ENCODE measurements around the gene ARHGEF25.

The ARHGEF25 gene

DNA sequence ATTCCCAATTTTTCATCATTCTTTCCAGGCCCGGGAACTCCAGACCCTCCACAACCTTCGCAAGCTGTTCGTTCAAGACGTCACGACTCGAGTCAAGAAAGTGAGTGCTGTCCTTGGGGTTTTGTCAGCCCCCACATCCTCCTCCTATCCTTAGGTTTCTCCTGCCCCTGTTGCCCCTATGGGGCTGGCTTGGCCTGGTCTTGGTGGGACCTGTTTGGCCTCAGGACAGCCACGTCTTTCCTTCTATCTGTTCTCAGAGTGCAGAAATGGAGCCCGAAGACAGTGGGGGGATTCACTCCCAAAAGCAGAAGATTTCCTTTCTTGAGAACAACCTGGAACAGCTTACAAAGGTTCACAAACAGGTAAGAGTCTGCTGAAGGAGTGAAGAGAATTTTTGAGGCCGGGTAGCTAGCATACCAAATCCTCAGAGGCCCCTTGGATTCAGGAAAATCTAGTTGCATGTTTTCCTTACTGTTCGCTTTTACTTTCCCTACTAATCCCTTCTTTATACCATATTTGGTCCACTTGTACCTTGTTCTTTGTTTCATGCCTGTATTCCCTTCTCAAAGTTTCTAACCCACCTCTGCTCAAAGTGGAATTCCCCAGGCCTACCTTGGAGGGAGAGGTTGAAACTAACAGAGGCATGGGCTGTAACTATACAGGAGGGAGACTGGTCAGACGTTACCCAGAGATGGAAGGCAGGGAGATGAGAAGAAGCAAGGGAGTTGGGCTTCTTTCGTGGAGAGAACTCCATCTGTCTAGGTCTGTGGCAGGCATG lies 33.1 kb upstream of the ARHGEF25 start:
- no peak for DNase-seq (ENCODE audit: low spot score)
- ATAC-seq (ENCODE audit: low read depth), result no peak
- H3K36me3 ChIP-seq (ENCODE audit: low read depth), result no peaks in the 10 kb centered on the region
- no peaks in the 10 kb centered on the region for H3K27me3 ChIP-seq (ENCODE audit: insufficient read depth, poor library complexity, severe bottlenecking)
- H3K9me3 ChIP-seq (ENCODE audit: severe bottlenecking), result no peaks in the 10 kb centered on the region
- TF ChIP-seq, protein P1, sequence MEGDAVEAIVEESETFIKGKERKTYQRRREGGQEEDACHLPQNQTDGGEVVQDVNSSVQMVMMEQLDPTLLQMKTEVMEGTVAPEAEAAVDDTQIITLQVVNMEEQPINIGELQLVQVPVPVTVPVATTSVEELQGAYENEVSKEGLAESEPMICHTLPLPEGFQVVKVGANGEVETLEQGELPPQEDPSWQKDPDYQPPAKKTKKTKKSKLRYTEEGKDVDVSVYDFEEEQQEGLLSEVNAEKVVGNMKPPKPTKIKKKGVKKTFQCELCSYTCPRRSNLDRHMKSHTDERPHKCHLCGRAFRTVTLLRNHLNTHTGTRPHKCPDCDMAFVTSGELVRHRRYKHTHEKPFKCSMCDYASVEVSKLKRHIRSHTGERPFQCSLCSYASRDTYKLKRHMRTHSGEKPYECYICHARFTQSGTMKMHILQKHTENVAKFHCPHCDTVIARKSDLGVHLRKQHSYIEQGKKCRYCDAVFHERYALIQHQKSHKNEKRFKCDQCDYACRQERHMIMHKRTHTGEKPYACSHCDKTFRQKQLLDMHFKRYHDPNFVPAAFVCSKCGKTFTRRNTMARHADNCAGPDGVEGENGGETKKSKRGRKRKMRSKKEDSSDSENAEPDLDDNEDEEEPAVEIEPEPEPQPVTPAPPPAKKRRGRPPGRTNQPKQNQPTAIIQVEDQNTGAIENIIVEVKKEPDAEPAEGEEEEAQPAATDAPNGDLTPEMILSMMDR (IDR thresholded peaks at IDR 0.05; ENCODE audit: poor library complexity, severe bottlenecking), result no peak
- H3K4me3 ChIP-seq (ENCODE audit: severe bottlenecking), result no peak overlapping the region
- H3K4me1 ChIP-seq (ENCODE audit: insufficient read depth, poor library complexity, severe bottlenecking), result no peaks in the 10 kb centered on the region
- no peak overlapping the region for H3K27ac ChIP-seq (ENCODE audit: poor library complexity, severe bottlenecking)

DNA sequence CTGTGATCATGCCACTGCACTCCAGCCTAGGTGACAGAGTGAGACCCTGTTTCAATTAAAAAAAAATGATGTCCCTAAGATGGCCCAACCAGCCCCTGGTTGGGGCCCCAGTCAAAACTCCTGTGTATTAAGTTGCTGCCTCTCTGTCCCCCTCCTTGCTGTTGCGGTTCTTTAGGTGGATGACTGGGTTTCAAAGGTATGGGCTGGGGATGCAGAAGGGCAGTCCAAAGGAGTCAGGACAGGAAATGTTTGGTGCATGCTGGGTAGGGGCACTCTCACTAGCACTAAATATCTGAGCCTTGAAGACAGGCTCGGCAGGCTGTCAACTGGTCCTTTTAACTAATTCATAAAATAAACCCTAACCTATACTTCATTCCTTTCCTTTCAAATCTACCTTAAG lies 32.2 kb upstream of the ARHGEF25 start:
- H3K4me3 ChIP-seq (ENCODE audit: severe bottlenecking), result no peak overlapping the region
- H3K27ac ChIP-seq (ENCODE audit: poor library complexity, severe bottlenecking), result no peak overlapping the region
- no peaks in the 10 kb centered on the region for H3K36me3 ChIP-seq (ENCODE audit: low read depth)
- TF ChIP-seq, protein P1 (IDR thresholded peaks at IDR 0.05; ENCODE audit: poor library complexity, severe bottlenecking), result no peak
- H3K27me3 ChIP-seq (ENCODE audit: insufficient read depth, poor library complexity, severe bottlenecking), result no peaks in the 10 kb centered on the region
- ATAC-seq (ENCODE audit: low read depth), result no peak
- H3K4me1 ChIP-seq (ENCODE audit: insufficient read depth, poor library complexity, severe bottlenecking), result no peaks in the 10 kb centered on the region
- DNase-seq (ENCODE audit: low spot score), result no peak
- H3K9me3 ChIP-seq (ENCODE audit: severe bottlenecking), result no peaks in the 10 kb centered on the region

DNA sequence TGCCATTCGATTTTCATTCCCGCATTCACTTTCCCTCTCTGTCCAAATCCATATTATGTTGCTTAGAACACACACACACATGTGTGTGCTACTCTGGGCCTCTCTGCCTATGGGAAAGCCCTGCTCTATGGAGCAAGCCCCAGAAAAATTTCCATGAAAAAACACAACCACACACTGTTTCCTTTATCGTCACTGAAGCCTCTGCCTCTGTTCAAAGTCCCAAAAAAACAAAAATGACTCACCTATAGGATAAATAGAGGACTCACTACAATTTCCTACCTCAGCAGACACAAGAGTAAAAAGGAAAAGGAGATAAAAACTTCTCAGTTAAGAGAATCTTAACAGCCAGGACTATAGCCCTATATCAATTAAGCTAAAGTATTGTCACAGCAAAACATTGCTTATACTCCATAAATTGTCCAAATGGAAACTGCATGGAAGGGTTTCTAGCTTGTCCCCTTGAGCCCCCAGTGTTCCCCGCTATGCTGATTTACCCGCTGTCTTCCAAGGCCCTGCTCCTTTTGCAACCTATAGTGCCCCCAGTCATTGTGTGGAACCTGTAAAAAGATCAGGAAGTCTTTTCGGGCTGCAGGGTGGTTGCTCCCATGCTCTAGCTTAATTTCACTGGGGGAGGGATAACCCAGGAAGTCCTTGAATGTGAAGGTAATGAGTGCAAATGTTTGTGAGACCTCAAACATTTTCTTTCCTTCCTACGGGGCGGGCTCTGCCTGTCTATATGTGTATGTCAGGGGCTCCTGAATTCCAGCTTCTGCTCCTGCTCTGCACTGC lies 31.4 kb upstream of the ARHGEF25 start:
- DNase-seq (ENCODE audit: low spot score) (no peak), ATAC-seq (ENCODE audit: low read depth) (no peak)
- TF ChIP-seq, protein P1 (IDR thresholded peaks at IDR 0.05; ENCODE audit: poor library complexity, severe bottlenecking), result no peak
- Histone ChIP-seq H3K9me3 (ENCODE audit: severe bottlenecking) (no peaks in the 10 kb centered on the region), H3K4me3 (ENCODE audit: severe bottlenecking) (no peak overlapping the region), H3K4me1 (ENCODE audit: insufficient read depth, poor library complexity, severe bottlenecking) (no peaks in the 10 kb centered on the region), H3K36me3 (ENCODE audit: low read depth) (no peaks in the 10 kb centered on the region), H3K27me3 (ENCODE audit: insufficient read depth, poor library complexity, severe bottlenecking) (no peaks in the 10 kb centered on the region), H3K27ac (ENCODE audit: poor library complexity, severe bottlenecking) (no peak overlapping the region)

DNA sequence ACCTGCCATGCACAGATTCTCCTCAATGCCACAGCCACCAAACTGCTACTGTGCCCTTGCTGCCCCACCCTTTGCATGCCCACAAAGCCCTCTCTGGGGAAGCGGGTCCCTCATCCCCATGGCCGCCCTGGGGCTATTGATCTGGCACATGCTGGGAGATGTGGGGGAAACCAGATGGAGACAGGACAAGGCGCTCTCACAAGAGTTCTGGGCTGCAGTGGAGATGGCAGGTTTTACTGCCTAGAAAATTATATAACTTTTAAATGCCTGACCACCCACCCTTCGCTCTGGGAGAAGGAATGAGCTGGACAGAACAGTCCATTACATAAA lies 30.8 kb upstream of the ARHGEF25 start:
- ATAC-seq (ENCODE audit: low read depth) (no peak), DNase-seq (ENCODE audit: low spot score) (no peak)
- Histone ChIP-seq H3K9me3 (ENCODE audit: severe bottlenecking) (no peaks in the 10 kb centered on the region), H3K36me3 (ENCODE audit: low read depth) (no peaks in the 10 kb centered on the region), H3K27ac (ENCODE audit: poor library complexity, severe bottlenecking) (no peak overlapping the region), H3K27me3 (ENCODE audit: insufficient read depth, poor library complexity, severe bottlenecking) (no peaks in the 10 kb centered on the region), H3K4me1 (ENCODE audit: insufficient read depth, poor library complexity, severe bottlenecking) (no peaks in the 10 kb centered on the region), H3K4me3 (ENCODE audit: severe bottlenecking) (no peak overlapping the region)
- TF ChIP-seq, protein P1 (IDR thresholded peaks at IDR 0.05; ENCODE audit: poor library complexity, severe bottlenecking), result no peak

DNA sequence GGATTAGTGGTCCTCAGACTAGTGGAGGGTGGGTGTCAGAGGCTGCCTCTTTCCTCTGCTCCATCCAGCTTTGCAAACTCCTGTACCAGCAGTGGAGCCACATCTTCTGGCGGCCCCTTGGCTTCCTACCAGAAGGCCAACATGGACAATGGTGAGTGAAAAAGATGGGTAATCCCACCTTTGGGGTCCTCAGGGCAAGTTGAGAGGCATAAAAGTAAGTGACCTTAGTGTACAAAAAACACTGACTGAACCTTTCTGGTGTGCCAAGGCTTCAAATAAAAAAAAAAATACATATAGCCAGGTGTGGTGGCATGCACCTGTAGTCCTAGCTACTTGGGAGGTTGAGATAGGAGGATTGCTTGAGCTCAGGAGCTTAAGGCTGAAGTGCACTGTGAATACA lies 29.4 kb upstream of the ARHGEF25 start:
- H3K4me3 ChIP-seq (ENCODE audit: severe bottlenecking), result no peak overlapping the region
- TF ChIP-seq, protein P1 (IDR thresholded peaks at IDR 0.05; ENCODE audit: poor library complexity, severe bottlenecking), result no peak
- H3K4me1 ChIP-seq (ENCODE audit: insufficient read depth, poor library complexity, severe bottlenecking), result no peaks in the 10 kb centered on the region
- ATAC-seq (ENCODE audit: low read depth) (no peak), DNase-seq (ENCODE audit: low spot score) (no peak)
- no peak overlapping the region for H3K27ac ChIP-seq (ENCODE audit: poor library complexity, severe bottlenecking)
- H3K36me3 ChIP-seq (ENCODE audit: low read depth), result no peaks in the 10 kb centered on the region
- no peaks in the 10 kb centered on the region for H3K27me3 ChIP-seq (ENCODE audit: insufficient read depth, poor library complexity, severe bottlenecking)
- H3K9me3 ChIP-seq (ENCODE audit: severe bottlenecking), result no peaks in the 10 kb centered on the region
